ENCODE results near the gene JADE3.
"Not testable (repeated sequence)": the region's sequence is repeated elsewhere in the genome, so short reads cannot be mapped to it uniquely, and the experiment has no call there.

Gene JADE3

GRCh38 chrX:46953597-46953996 is 41.4 kb downstream of the JADE3 start:
- no peaks in the 10 kb centered on the region for H3K36me3 ChIP-seq (ENCODE audit: insufficient read depth, low read length)
- H2AFZ ChIP-seq (ENCODE audit: low read depth, low read length), result no peak overlapping the region
- H3K4me3 ChIP-seq (ENCODE audit: low read length), result peak overlapping the region; percentile 0
- no peaks in the 10 kb centered on the region for H3K27me3 ChIP-seq (ENCODE audit: insufficient read depth, low read length)
- H3K9me3 ChIP-seq (ENCODE audit: low read length), result no peaks in the 10 kb centered on the region
- H3K4me1 ChIP-seq (ENCODE audit: insufficient read depth, low read length), result peaks cover 24% of the 10 kb centered on the region

DNA sequence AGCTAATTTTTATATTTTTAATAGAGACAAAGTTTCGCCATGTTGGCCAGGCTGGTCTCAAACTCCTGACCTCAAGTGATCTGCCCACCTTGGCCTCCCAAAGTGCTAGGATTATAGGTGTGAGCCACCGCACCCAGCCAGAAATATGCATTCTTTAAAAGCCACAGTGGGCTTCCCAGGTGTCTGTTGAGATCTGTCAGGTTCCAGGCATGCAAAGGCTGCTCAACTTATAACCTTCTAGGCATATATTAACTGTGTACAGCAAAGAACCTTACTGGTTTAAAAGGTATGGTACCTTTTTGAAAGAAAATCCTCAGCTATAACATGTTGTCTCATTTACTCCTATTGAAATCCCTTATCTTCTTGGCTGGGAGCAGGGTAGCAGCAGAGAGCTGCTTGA is 42.5 kb downstream of the JADE3 start:
- H2AFZ ChIP-seq (ENCODE audit: low read depth, low read length), result no peak overlapping the region
- peaks cover 24% of the 10 kb centered on the region for H3K4me1 ChIP-seq (ENCODE audit: insufficient read depth, low read length)
- H3K36me3 ChIP-seq (ENCODE audit: insufficient read depth, low read length), result no peaks in the 10 kb centered on the region
- no peaks in the 10 kb centered on the region for H3K9me3 ChIP-seq (ENCODE audit: low read length)
- H3K27me3 ChIP-seq (ENCODE audit: insufficient read depth, low read length), result no peaks in the 10 kb centered on the region
- no peak overlapping the region for H3K4me3 ChIP-seq (ENCODE audit: low read length)

DNA sequence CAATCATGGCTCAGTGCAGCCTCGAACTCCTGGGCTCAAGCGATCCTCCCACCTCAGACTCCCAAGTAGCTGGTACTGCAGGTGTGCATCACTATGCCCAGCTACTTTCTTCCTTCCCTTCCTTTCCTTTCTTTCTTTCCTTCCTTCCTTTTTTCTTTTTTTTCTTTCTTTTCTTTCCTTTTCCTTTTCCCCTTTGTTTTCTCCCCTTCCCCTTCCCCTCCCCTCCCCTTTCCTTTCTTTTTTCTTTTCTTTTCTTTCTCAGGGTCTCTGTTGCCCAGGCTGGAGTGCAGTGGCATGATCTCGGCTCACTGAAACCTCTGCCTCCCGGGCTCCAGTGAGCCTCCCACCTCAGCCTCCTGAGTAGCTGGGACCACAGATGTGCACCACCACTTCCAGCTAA is 44.4 kb downstream of the JADE3 start:
- H3K4me3 ChIP-seq (ENCODE audit: low read length); H2AFZ ChIP-seq (ENCODE audit: low read depth, low read length); H3K9me3 ChIP-seq (ENCODE audit: low read length); H3K27me3 ChIP-seq (ENCODE audit: insufficient read depth, low read length); H3K36me3 ChIP-seq (ENCODE audit: insufficient read depth, low read length): not testable (repeated sequence)
- H3K4me1 ChIP-seq (ENCODE audit: insufficient read depth, low read length), result peaks cover 24% of the 10 kb centered on the region

DNA sequence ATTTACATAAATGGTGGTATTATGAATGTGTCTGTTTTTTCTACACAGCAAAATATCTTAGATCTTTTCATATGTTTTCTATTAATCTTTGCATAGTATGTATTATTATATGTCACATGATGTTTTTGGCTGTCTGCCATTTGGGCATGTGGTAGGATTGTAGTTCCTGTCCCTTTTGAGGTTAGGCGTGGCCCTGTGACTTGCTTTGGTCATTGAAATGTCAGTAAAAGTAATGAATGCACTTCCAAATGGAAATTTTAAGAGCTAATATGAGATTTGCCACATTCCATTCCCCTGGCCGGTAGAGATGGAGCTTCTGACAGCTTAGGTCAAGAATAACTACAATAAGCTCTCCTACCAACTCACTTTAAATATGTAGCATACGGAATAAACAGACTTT is 45.1 kb downstream of the JADE3 start:
- H2AFZ ChIP-seq (ENCODE audit: low read depth, low read length), result no peak overlapping the region
- H3K27me3 ChIP-seq (ENCODE audit: insufficient read depth, low read length), result no peaks in the 10 kb centered on the region
- H3K36me3 ChIP-seq (ENCODE audit: insufficient read depth, low read length), result no peaks in the 10 kb centered on the region

DNA sequence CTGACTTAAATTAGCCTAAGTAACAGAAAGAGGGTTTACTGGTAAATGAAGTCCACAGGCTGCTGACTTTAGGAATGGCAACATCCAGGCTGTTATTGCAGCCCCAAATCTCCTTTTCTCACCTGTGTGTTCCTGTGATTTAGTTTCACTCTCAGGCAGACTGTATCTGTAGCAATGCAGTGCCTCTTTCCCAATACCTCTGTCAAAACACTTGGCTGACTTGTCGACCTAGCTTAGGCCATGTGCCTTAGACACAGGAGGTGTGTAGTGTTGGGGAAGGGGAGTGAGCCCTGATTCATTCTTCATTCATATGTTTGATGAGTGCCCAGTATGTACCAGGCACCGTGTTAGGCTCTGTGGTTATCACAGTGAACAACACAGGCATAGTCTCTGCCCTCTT is 46.9 kb downstream of the JADE3 start:
- H3K36me3 ChIP-seq (ENCODE audit: insufficient read depth, low read length), result no peaks in the 10 kb centered on the region
- H3K27me3 ChIP-seq (ENCODE audit: insufficient read depth, low read length), result no peaks in the 10 kb centered on the region
- peaks cover 5% of the 10 kb centered on the region for H3K4me1 ChIP-seq (ENCODE audit: insufficient read depth, low read length)

More for the DNA sequence above, 45.1 kb downstream of the JADE3 start:
- Histone ChIP-seq H3K4me1 (ENCODE audit: insufficient read depth, low read length) (peaks cover 22% of the 10 kb centered on the region), H3K9me3 (ENCODE audit: low read length) (no peaks in the 10 kb centered on the region), H3K4me3 (ENCODE audit: low read length) (no peak overlapping the region)

DNA sequence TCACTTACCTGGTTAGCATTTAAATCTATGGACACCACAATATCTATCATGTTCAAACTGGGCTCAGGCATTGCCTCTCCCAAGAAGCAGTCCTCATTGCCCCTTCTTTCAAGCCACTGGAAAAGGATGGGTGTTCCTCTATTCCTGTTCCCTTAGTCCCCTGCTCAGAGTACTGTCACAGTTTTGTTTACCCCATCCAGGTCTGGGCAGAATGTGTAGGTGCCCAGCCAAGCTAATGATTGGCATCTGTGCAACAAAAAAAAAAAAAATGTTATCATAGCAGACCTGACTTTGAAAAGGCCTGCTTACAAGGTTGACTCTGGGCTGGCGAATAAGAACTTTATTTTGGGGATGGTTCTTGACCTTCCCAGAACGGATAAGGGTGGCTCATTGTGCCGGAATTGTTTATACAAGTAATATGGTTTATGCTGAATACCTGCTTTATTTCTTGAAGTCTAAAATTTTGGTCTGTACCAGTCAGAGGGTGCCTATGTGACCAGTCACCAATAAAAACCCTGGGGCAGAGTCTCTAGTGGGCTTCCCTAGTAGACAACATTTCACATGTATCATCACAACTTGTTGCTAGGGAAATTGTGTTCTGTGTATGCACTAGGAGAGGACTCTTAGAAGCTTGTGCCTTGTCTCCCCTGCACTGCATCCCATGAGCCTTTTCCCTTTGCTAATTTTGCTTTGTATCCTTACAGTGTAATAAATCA is 47.9 kb downstream of the JADE3 start:
- no peaks in the 10 kb centered on the region for H3K36me3 ChIP-seq (ENCODE audit: insufficient read depth, low read length)
- H3K9me3 ChIP-seq (ENCODE audit: low read length), result no peaks in the 10 kb centered on the region
- peaks cover 2% of the 10 kb centered on the region for H3K4me1 ChIP-seq (ENCODE audit: insufficient read depth, low read length)
- no peak overlapping the region for H3K4me3 ChIP-seq (ENCODE audit: low read length)
- H2AFZ ChIP-seq (ENCODE audit: low read depth, low read length), result no peak overlapping the region
- no peaks in the 10 kb centered on the region for H3K27me3 ChIP-seq (ENCODE audit: insufficient read depth, low read length)

More for the DNA sequence above, 46.9 kb downstream of the JADE3 start:
- Histone ChIP-seq H3K4me3 (ENCODE audit: low read length) (no peak overlapping the region), H3K9me3 (ENCODE audit: low read length) (no peaks in the 10 kb centered on the region), H2AFZ (ENCODE audit: low read depth, low read length) (no peak overlapping the region)

DNA sequence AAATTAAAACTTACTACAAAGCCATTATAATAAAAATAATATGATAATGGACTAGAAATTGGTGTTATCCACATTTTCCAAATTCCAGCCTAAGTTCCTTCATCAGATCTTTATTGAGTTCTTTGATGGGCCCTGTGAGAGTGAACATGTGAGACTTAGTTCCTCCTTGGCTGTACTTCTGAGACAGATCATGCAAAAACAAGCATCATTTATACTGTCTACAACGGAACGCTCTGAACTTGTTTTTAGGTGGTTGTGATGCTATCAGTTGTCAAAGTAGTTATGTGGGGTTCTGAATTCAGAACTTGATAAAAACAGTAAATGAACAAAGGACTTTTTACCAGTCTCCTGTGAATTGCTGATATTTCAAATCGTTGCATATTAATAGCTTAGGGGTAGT is 48.9 kb downstream of the JADE3 start:
- no peaks in the 10 kb centered on the region for H3K9me3 ChIP-seq (ENCODE audit: low read length)
- no peaks in the 10 kb centered on the region for H3K27me3 ChIP-seq (ENCODE audit: insufficient read depth, low read length)
- H3K4me1 ChIP-seq (ENCODE audit: insufficient read depth, low read length), result peaks cover 2% of the 10 kb centered on the region
- H2AFZ ChIP-seq (ENCODE audit: low read depth, low read length), result no peak overlapping the region
- H3K36me3 ChIP-seq (ENCODE audit: insufficient read depth, low read length), result no peaks in the 10 kb centered on the region
- no peak overlapping the region for H3K4me3 ChIP-seq (ENCODE audit: low read length)

GRCh38 chrX:46961574-46962283 is 49.5 kb downstream of the JADE3 start:
- no peaks in the 10 kb centered on the region for H3K36me3 ChIP-seq (ENCODE audit: insufficient read depth, low read length)
- no peak overlapping the region for H2AFZ ChIP-seq (ENCODE audit: low read depth, low read length)
- H3K27me3 ChIP-seq (ENCODE audit: insufficient read depth, low read length), result no peaks in the 10 kb centered on the region
- H3K4me1 ChIP-seq (ENCODE audit: insufficient read depth, low read length), result peaks cover 2% of the 10 kb centered on the region
- H3K4me3 ChIP-seq (ENCODE audit: low read length), result no peak overlapping the region
- H3K9me3 ChIP-seq (ENCODE audit: low read length), result no peaks in the 10 kb centered on the region

DNA sequence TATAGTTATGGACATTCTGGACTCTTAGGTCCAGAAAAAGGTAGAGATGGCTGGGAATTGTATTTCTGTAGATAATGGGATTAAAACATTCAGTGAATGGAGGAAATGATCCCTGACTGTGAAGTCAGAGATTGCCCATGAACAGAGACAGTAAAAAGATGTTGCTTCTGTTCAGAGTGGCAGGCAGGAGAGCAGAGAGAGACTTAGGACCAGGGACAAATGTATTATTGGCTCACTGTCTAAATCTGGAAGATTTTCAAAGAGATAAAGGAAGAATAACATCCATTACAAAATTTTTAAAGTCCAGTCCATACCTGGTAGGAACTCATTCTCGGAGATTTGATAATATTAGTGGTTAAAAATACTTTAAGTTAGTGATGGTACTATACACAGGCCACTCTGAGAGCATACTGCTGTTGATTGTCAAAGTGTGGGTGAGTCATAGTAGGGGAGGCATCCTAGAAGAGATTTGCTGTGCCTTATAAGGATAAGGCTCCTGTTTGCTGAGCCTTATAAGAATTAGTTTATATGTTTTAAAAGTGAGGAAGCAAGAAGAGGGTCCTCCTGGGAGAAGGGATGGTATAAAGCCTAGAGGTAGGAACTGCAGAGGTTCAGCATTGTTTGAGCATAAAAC is 53.0 kb downstream of the JADE3 start:
- Histone ChIP-seq H3K9me3 (ENCODE audit: low read length) (no peaks in the 10 kb centered on the region), H3K27me3 (ENCODE audit: insufficient read depth, low read length) (no peaks in the 10 kb centered on the region), H3K36me3 (ENCODE audit: insufficient read depth, low read length) (no peaks in the 10 kb centered on the region), H3K4me1 (ENCODE audit: insufficient read depth, low read length) (peaks cover 2% of the 10 kb centered on the region), H2AFZ (ENCODE audit: low read depth, low read length) (no peak overlapping the region), H3K4me3 (ENCODE audit: low read length) (no peak overlapping the region)

- Histone ChIP-seq H3K36me3 (ENCODE audit: insufficient read depth, low read length) (no peaks in the 10 kb centered on the region), H3K4me3 (ENCODE audit: low read length) (no peak overlapping the region), H3K4me1 (ENCODE audit: insufficient read depth, low read length) (no peaks in the 10 kb centered on the region), H3K27me3 (ENCODE audit: insufficient read depth, low read length) (no peaks in the 10 kb centered on the region), H2AFZ (ENCODE audit: low read depth, low read length) (no peak overlapping the region), H3K9me3 (ENCODE audit: low read length) (no peaks in the 10 kb centered on the region)
These were observed 55.3 kb downstream of the JADE3 start for GRCh38 chrX:46967547-46967946.

DNA sequence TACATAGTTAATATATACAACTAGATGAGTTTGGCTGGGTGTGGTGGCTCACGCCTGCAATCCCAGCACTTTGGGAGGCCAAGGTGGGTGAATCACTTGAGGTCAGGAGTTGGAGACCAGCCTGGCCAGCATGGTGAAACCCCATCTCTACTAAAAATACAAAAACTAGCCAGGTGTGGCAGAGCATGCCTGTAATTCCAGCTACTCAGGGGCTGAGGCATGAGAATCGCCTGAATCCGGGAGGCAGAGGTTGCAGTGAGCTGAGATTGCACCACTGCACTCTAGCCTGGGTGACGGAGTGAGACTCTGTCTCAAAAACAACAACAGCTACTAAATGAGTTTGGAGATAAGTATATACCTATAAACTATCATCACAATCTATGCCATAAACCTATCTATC is 64.8 kb downstream of the JADE3 start:
- not testable (repeated sequence) for H2AFZ ChIP-seq (ENCODE audit: low read depth, low read length)

DNA sequence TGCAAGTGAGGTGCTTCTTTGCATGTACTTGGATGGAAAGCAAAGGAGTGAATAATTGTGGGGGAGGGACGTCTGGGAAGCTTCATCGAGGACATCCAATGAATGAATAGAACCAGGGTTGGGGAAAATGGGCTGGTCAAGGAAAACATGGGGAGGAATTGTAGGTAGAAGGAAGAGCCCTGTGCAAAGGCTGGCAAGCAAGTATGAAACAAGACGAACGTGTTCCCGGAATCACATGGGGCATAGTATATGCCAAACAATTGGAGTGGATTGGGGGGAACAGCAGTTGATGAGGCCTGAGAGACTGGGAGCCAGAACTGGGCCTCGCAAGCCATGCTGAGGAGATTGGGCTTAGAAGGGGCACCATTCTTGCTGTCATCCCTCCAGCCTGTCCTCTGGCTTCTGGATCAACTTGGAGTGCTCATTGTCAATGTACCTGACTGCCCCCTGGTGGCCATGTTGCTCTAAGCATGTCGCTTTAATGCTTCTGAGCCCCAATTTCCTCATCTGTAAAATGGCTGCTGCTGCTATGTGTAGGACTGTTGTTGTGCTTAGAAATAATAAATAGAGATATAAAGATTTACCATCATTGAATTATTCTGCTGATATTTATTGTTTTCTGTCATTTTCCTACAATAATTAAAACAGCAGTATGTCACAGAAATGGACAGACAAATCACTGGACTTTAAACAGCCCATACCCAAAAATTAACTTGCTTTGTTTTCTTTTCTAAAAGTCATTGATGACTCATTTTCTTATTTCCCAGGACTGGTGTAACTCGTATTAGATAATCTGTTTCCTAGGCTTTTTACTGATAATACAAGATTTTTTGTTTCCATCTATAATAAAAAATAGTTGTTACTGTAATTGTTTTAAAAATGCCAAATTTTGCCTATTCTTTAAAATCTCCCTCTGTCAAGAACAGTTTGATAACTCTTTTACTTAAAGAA is 66.4 kb downstream of the JADE3 start:
- no peak overlapping the region for H2AFZ ChIP-seq (ENCODE audit: low read depth, low read length)
- no peak overlapping the region for H3K4me3 ChIP-seq (ENCODE audit: low read length)
- no peaks in the 10 kb centered on the region for H3K36me3 ChIP-seq (ENCODE audit: insufficient read depth, low read length)
- H3K4me1 ChIP-seq (ENCODE audit: insufficient read depth, low read length), result no peaks in the 10 kb centered on the region
- no peaks in the 10 kb centered on the region for H3K9me3 ChIP-seq (ENCODE audit: low read length)
- H3K27me3 ChIP-seq (ENCODE audit: insufficient read depth, low read length), result no peaks in the 10 kb centered on the region

More for the DNA sequence above, 64.8 kb downstream of the JADE3 start:
- H3K4me3 ChIP-seq (ENCODE audit: low read length); H3K4me1 ChIP-seq (ENCODE audit: insufficient read depth, low read length); H3K36me3 ChIP-seq (ENCODE audit: insufficient read depth, low read length); H3K9me3 ChIP-seq (ENCODE audit: low read length); H3K27me3 ChIP-seq (ENCODE audit: insufficient read depth, low read length): not testable (repeated sequence)

Measured in neuron (in vitro differentiated cells).